Hippocampal formation (tissue), 2 donors: ENCODE data around the gene CYBB.
"Not testable (repeated sequence)": the region's sequence is repeated elsewhere in the genome, so short reads cannot be mapped to it uniquely, and the experiment has no call there.

Experiments
- DNase-seq, 2 donors: peaks; one replicate each; lab custom pipeline; 2025; lab: John Stamatoyannopoulos, UW

The CYBB gene

DNA sequence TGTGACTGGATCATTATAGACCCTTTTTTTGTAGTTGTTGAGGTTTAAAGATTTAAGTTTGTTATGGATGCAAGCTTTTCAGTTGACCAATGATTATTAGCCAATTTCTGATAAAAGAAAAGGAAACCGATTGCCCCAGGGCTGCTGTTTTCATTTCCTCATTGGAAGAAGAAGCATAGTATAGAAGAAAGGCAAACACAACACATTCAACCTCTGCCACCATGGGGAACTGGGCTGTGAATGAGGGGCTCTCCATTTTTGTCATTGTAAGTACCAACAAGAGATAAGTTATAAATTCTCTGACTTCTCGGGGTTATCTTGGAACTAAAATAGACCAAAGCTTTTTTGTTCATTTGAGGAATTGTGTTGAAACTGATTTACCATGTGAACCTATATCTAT is at the start of gene CYBB:
Gene CYBB, plus strand, starts transcription at position 203 of the 400 bp plus-strand sequence. Its CDS starts 19 bp downstream, at position 222.
- DNase-seq = no peak

GRCh38 chrX:37745354-37745753 is 34.5 kb upstream of the CYBB start:
- peak; percentile 50 to 60 for DNase-seq

DNA sequence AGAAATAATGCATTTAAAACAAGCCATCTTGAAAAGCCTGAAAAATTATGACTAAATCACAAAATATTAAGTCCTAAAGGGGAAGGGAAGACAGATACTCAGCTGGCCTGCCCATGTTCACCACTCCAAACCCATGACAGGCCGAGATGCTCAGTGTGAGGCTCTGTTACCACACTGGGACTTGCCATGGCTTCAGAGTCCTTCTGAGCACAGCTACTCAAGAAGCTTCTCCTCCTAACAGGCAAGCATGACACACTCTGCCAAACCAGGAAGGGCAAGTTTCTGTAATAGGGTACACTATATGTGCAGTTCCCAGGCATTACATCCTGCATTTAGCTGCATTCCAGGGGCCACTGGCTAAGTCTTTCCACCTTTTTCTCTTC is 34.0 kb upstream of the CYBB start:
- no peak for DNase-seq

GRCh38 chrX:37746218-37746941 is 33.5 kb upstream of the CYBB start:
- no peak for DNase-seq

DNA sequence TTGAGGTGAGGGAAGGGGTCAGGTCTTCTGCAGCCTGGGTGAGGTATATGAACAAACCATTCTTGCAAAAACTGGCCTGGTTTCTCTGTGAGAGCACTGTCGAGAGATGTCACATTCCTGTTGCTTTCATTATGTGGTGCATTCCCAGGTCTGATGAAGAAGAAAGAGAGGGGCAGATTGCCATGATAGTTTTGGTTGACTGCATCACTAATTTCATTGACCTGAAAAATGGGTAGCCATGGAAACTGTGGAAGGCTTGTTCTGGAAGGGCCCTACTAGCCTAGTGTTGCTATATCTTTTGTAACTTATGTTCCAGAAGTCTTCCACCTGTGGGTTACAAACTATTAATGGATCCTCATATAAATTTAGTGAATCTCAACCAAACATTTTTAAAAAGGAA is 32.9 kb upstream of the CYBB start:
- DNase-seq = no peak

- DNase-seq = no peak
Measured at GRCh38 chrX:37752281-37752680, 27.6 kb upstream of the CYBB start.

- DNase-seq = no peak
Measured at GRCh38 chrX:37752936-37753335, 26.9 kb upstream of the CYBB start.

GRCh38 chrX:37753384-37753783 is 26.5 kb upstream of the CYBB start:
- DNase-seq = no peak

- DNase-seq = no peak
Measured at GRCh38 chrX:37754516-37754915, 25.3 kb upstream of the CYBB start.

GRCh38 chrX:37755025-37755424 is 24.8 kb upstream of the CYBB start:
- no peak for DNase-seq

GRCh38 chrX:37757082-37757481 is 22.8 kb upstream of the CYBB start:
- no peak for DNase-seq

DNA sequence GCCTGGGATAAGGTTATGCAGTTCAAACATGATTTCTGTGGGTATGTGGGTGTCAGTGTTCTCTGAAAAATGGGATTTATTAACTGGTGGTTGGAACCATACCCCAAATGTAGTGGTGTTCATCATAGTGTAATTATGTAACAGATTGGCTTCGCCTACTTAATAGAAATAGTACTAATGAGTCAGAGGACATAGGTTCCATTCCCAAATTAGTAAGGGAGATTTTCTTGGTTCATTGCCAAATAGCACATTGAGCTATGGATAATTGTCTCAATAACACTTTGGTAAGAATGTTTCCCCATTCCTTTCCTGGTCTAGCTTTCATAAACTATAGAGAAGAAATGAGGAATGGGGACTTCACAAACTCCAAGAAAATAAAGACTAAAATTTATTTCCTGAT is 20.5 kb upstream of the CYBB start:
- no peak for DNase-seq

DNA sequence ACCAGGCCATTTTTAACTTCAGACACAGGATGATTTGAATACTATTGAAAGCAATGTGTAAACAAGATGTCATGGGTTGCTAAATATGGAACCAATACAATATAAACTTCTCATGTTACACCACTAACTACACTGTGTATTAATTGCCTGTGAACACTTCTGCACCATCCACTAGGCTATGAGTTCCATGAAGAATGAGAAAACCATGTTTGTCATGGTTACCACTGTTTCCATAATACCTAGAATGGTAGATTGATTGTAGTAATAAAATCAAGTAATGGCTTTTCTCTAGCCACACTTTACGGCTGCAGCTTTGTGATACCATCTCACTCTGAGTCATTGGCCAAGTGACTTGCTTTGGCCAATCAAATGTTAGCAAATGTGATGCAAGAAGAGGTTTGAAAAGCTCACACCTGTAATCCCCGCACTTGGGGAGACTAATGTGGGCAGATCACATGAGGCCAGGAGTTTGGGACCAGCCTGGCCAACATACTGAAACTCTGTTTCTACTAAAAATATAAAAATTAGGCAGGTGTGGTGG is 19.9 kb upstream of the CYBB start:
- no peak for DNase-seq

- DNase-seq = no peak
Measured at GRCh38 chrX:37763400-37763799, 16.5 kb upstream of the CYBB start.

GRCh38 chrX:37765507-37765906 is 14.4 kb upstream of the CYBB start:
- DNase-seq = no peak

GRCh38 chrX:37767430-37767829 is 12.4 kb upstream of the CYBB start:
- DNase-seq = no peak

- not testable (repeated sequence) for DNase-seq
Measured at GRCh38 chrX:37768866-37769265, 11.0 kb upstream of the CYBB start.

DNA sequence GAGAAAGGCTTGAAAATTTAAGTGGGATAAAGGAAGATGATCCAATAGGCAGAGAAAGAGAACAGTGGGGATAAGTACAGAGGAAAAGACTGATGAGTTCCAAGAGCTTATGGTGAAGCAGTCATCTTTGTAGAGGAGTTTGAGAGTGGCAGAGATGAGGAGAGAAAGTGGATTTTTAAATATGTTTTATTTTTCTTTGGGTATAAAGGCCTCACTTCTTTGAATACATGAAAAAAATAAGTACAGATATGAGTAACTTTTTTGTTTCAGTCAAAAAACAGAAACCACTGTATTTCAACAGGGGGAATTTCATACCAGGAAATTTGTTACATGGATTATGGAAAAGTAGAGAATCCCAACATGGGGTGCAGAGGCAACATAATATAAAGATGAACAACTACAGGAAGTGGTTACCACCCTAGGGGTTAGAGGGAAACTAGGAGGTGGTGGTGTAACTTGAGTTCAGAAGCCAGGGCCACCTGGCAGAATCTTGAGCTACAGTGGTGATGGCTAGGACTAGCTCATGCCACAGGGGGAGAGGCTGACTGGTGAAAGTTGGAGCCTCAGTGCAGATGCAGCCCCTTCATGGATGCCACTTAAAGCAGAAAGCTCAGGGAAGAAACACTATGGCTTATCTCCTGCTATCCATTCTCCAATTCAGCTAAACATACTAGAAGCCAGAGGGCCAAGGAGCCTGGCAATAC is 3.4 kb upstream of the CYBB start:
- no peak for DNase-seq

DNA sequence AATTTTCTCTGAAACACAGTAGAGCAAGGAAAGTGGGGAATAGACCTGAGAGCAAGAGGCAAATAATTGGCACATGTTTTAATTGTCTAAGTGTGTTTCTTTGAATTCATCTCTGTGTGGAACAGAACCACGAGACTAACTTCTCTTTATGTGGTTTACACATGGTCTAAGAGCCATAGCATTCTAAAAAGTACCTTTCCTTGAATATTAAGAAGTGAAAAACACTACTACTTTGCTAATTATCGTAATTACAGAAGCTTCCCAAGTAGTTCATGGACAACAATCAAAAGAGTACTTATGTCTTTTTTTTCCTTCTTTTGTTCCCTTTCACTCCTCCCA is 2.9 kb upstream of the CYBB start:
- DNase-seq = no peak

DNA sequence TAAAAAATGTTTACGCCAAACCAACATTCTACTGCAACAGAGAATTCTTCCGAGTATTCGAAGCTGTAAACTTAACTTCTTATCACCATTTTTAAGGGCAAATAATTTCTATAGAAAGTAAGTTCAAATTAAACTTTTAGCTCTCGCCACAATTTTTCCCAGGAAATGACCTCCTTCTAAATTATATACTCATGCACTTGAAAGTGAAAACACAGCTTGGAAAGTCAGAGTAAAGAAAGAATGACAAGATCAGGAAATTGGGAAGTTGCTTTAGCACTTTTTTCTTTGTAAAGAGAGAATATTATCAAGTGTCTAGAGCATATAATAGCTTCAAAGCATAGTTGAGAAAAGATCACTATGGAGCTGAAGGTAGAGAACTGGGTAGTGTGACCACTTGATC is 1.2 kb downstream of the CYBB start:
- DNase-seq = no peak

DNA sequence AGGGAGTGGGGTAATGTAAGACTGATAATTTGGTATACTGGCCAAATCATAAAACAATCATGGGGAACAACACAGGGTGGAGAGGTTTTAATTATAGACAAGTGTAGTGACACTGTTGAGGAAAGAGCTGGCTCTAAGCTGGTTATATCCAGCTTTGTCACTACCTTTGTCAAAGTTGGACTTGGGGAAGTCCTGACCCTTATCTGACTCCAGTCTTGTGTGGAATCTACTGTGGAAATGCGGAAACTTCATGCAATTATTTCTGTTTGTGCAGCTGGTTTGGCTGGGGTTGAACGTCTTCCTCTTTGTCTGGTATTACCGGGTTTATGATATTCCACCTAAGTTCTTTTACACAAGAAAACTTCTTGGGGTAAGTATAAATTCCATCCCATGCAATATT is 2.0 kb downstream of the CYBB start:
- DNase-seq = no peak

DNA sequence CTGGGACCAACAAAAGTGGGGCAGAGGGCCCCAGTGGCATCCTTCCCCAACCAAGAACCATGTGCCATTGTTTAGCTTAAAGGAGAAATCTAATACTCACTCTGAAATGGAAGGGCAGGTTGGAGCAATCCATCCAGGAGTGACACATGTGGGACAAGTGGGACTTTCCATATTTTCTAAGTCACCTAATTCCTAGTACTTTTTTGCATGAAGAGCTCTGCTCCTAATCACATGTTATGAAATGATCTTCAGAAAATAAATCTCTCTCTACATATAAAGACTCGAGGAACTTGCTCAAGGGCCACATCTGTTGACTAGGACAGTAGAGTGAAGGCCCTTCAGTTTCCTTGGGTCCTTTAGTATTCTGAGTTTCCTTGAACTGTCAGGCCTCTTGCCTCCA is 2.5 kb downstream of the CYBB start:
- DNase-seq = no peak

GRCh38 chrX:37783305-37783704 is 3.4 kb downstream of the CYBB start:
- no peak for DNase-seq

- no peak for DNase-seq
Measured at GRCh38 chrX:37785569-37785968, 5.7 kb downstream of the CYBB start.
